HG03378 (cell line): ENCODE data around the gene SMARCAD1.

Experiments
- ATAC-seq: cut with Tn5 transposase; IDR thresholded peaks from one replicate; pipeline ENCODE4 v1.9.1; 2021; ENCODE audit warnings: mild to moderate bottlenecking, moderate library complexity; ENCODE audit not compliant: unreplicated experiment

Gene SMARCAD1, protein sequence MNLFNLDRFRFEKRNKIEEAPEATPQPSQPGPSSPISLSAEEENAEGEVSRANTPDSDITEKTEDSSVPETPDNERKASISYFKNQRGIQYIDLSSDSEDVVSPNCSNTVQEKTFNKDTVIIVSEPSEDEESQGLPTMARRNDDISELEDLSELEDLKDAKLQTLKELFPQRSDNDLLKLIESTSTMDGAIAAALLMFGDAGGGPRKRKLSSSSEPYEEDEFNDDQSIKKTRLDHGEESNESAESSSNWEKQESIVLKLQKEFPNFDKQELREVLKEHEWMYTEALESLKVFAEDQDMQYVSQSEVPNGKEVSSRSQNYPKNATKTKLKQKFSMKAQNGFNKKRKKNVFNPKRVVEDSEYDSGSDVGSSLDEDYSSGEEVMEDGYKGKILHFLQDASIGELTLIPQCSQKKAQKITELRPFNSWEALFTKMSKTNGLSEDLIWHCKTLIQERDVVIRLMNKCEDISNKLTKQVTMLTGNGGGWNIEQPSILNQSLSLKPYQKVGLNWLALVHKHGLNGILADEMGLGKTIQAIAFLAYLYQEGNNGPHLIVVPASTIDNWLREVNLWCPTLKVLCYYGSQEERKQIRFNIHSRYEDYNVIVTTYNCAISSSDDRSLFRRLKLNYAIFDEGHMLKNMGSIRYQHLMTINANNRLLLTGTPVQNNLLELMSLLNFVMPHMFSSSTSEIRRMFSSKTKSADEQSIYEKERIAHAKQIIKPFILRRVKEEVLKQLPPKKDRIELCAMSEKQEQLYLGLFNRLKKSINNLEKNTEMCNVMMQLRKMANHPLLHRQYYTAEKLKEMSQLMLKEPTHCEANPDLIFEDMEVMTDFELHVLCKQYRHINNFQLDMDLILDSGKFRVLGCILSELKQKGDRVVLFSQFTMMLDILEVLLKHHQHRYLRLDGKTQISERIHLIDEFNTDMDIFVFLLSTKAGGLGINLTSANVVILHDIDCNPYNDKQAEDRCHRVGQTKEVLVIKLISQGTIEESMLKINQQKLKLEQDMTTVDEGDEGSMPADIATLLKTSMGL

DNA sequence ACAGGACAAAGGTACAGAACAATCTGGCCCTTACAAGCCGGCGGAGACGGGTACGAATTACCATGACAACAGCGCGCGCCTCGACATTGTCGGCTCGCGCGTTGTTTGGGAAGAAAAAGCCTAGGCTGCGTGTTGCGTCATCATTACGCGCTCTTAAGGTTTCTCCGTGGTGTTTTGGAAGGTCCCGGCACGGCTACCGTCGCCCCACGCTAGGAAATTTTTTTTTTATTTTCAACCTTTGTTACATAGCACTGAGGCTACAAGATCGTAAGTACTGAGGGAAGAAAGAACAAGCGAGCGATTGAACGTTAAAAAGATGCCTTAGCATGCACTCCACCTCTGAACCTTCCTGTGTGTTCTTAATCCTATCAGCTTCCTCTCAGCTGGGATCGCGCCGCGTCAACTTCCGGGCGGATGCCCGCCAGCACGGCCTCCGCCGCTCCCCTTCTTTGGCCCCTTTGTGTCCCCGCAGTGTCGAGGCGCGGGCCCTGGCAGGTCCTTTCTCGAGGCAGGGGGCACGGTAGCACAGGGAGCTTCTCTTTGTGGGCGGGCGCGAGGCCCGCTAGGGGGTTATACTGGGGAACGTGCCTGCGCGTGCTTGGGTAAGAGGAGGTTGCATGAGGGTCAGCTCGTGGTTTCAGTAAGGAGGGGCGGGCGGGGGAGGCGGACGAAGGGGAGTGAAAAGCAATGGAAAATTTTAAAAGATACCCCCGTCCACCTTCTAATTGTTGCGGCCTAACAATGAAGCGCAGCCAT lies at the start of gene SMARCAD1:
Gene SMARCAD1 (plus strand): TSS at position 397 of the 756 bp plus-strand sequence. CDS start 530 bp downstream, outside the sequence.
- ATAC-seq: peak; percentile 94

DNA sequence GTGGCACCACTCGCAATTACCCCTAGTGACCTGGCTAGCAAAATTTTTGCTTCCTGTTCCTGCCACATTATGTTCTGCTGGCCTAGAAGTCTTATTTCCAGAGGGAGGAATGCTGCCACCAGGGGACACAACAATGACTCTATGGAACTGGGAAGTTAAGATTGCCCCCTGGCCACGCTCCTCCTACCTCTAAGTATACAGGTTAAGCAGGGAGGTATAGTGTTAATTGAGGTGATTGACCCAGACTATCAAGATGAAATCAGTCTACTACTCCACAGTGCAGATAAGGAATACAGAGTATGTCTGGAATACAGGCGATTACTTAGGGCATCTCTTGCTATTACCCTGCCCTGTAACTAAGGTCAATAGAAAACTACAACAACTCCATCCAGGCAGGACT lies 48.8 kb upstream of the SMARCAD1 start:
- no peak for ATAC-seq

DNA sequence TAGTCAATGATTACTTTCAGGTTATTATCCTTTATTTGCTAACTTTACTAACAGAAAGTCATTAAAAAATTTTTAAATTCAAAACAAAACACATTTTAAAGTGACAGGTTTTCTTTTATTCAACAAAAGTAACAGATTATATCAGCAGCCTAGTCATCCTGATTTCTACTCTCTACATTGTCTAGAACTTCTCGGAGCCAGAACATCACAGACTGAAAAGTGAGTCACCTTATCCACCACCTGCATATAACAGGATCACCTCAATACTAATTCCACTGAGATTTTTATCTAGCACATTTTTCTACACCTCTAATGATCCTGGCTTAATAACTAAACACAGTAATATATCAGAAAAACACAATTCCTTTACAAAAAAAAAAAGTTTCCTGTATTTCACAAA lies 47.9 kb upstream of the SMARCAD1 start:
- ATAC-seq: no peak

DNA sequence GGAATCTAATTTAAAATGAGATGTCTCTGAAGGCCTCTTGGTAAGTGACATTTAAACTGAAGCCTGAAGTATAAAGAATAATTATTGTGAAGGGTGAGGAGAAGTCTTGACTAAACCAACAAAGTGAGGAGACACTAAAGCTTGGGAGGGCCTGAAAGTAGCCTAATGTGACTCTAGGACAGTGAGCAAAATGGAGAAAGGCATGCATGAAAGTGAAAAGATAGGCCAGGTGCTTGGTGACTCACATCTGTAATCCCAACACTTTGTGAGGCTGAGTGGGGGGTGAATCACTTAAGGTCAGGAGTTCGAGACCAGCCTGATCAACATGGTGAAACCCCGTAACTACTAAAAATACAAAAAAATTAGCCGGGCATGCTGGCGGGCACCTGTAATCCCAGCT lies 46.9 kb upstream of the SMARCAD1 start:
- ATAC-seq: peak; percentile 72

DNA sequence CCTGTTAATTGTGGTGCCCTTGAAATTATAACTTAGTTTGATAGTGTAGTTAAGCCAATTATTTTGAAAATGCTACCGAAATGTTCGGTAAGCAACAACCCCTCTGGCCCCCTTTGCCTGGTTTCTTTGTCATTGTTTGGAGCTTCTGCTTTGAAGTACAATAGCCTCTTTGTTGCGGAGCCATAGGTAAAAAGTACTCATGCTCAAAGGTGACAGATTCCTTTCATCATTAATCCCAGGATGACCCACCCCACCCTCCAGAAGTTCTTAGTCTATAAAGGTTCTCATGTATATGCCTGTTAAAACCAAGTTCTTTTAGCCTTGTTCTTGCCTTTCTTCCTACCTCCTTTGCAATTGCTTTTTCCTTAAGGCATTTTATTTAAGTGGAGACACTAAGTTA lies 42.4 kb upstream of the SMARCAD1 start:
- no peak for ATAC-seq

DNA sequence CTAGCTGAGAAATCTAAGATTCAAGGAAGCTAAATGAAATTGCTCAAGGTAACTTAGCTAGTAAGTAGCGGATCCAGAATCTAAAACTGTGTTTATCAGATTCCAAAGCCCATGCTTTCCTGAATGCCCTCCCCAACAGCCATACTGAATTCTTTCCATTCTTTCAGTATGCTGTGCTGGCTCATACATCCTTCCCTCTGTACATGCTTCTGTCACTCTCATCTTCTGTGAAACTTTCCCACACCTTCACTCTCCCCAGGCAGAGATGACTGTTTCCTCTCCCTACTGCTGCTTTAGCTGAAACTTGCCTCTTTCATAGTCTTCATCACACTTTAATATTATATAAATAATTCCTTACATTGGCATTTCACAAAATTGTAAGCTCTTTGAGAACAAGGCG lies 39.3 kb upstream of the SMARCAD1 start:
- ATAC-seq: no peak

DNA sequence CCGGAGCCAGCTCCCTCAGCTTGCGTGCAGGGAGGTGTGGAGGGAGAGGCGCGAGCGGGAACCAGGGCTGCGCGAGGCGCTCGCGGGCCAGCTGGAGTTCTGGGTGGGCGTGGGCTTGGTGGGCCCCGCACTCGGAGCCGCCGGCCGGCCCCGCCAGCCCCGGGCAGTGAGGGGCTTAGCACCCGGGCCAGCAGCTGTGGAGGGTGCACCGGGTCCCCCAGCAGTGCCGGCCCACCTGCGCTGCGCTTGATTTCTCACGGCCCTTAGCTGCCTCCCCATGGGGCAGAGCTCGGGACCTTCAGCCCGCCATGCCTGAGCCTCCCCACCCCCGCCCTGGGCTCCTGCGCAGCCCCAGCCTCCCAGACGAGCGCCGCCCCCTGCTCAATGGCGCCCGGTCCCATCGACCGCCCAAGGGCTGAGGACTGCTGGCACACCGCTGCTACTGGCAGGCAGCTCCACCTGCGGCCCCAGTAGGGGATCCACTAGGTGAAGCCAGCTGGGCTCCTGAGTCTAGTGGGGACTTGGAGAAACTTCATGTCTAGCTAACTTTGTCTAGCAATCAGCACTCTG lies 37.8 kb upstream of the SMARCAD1 start:
- ATAC-seq: no peak

DNA sequence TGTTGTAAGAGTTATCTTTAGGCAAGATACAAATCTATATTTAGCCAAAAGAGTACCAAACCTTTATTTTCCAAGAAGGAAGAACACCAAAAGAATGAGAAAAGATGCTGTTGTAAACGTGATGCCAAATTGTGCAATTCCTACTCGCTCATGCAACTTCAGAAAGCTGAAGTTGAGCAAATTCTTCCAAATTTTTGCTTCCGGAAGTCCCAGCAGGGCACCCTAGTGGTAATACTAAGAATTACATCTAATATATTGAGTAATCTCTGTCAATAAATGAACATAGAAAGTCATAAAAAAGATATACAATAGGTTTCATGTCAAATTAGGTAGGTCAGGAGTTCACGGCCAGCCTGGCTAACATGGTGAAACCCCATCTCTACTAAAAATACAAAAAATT lies 36.0 kb upstream of the SMARCAD1 start:
- ATAC-seq: no peak

DNA sequence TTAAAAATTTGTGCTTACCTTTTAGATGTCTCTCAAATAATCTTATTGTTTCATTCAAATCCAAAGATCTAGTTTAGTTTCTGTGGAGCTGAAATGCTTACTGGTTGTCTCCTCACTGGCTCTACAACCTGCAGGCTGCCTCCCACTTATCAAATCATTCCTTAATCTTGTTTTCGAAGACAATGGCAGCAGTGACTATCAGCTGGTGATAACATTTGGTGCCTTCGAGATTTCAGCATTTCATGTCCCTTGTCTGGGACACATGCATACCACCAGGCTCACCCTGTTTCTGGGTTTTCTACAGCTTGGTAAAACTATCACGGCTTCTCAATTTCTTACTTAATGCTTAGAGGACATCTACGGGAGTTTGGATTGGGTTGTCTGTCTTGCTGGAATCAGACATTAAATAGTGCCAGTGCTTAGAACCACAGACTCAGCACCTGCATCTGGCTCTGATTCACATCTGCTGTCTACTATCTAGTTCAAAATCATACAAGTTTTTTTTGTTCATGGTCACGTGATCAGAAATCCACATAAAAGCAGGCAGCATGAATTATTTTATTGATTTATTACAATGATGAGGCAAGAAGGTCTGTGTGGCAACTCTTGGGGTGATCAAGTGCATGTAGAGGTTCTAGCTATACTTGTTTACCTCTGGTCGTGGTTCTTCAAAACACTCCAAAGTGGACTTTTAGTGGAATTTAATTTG lies 32.0 kb upstream of the SMARCAD1 start:
- ATAC-seq: no peak

DNA sequence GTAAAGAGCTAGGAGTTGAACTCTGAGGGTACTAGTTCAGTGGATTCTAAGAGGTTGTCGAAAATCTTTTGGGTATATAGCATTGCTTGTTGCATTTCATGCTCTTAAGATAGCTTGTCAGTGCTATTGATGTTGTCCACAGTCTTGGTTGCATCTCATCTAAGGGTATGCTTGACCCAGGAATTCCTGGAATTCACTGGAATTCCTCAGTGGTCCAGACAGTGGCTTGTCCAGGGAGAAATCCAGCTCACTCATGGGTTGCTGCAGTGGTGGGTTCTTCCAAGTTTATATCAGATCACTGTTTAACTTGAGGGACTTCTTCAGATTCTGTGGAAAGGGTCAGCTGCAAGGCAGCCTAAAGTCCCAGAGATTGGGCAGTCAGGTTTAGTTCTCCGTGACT lies 29.8 kb upstream of the SMARCAD1 start:
- no peak for ATAC-seq

DNA sequence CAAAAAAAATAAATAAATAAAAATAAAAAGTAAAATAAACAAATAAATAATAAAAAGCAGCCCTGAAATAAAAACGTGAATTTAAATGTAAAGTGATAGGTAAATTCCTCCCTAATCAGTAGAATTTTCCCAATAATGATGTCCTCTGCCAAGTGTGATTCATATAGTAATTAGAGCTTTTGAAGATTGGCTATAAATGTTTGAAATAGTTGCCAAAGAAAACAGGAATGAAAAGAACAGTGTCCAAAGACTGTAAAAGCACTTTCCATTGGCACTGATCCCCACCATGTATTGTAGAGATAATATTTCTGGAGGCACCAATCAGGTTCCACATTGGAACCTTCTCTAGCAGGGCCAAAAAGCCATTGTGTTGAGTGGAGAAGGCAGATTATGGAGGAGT lies 25.9 kb upstream of the SMARCAD1 start:
- ATAC-seq: no peak

DNA sequence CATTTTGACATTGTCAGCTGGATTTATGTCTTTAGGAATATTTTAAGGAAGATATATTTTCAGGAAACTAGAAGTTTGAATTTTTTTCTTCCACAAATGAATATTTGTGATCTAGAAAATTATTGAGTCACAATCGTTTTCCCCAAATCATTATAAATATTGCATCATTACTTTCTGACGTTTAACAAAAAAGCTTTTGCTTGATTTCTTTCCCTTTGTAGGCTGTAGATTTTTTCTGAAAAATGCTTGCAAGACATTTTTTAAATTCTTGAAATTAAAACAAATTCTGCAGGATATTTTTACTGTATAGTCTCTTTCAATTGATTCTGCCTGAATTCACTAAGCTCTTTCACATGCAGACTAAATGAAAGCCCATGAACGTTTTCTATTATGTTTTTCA lies 4.9 kb upstream of the SMARCAD1 start:
- ATAC-seq: no peak

DNA sequence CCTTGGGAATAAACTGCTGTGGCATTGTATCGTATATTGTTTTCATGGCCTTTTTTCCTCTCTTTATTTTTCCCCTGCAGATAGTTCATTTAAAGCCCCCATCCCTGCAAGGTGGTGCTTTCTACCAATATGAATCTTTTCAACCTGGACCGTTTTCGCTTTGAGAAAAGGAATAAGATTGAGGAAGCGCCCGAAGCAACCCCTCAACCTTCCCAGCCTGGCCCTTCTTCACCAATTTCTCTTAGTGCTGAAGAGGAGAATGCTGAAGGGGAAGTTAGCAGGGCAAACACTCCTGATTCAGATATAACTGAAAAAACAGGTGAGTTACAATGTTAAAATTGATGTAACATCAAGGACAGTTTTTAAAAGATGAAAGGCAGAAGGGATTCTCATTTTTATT lies 601 bp downstream of the SMARCAD1 start:
- no peak for ATAC-seq

DNA sequence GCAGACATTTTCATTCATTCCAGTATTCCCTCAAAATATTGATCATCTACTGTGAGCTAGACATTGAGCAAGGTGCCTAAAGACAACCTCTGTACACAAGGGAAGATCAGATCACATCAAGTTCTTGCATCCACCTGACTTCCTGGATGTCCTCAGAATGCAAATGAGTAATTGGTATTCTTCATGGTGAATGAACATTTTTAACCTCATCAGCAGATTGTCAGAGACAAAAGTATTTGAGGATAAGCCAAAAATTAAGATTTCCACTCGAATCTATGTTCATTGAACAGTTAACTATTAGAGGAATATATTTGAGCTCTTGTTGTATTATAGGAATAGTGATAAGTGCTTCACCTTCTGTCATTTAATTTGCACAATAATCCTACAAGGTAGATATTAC lies 1.3 kb downstream of the SMARCAD1 start:
- no peak for ATAC-seq

DNA sequence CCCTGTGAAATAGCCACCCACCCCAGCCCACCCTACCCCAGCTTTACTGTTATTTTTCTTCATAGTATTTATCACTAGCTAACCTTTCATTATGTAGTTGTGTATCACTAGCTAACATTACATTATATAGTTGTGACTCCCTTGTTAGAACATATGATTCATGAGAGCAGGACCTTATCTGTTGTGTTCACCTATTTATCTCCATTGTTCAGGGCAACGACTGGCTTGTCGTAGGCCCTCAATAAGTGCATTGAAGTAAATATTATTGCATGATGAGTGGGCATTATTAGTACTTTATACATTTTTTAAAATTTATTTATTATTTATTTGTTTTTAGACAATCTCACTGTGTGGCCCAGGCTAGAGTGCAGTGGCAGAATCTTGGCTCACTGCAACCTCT lies 4.2 kb downstream of the SMARCAD1 start:
- ATAC-seq: no peak

DNA sequence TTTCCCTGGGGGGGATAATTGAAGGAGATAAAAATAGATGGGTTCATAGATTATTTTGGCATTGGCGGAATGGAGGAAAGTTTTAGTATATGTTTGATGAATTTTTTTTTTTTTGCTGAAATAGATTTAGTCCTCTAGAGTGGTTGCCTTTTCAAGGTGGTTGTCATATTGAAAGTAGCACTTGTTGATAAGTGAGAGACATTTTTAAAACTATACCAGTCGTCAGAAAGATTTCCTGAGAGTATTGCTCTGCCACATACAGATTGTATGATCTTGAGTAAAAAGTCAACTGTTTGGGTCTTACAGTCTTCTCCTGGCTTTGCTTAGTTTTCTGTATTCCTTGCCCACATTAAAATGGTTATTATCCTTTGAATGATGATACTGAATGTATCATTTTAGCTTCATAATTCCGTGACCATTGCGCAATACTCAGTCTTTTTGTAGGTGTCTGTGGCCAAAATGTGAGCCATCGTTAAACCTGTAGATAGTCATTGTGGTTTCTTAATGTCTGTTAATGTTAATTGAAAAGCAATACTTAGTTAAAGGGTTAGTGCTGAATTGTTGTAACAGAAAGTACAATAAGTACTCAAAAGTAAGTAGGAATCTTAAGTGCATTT lies 7.1 kb downstream of the SMARCAD1 start:
- ATAC-seq: no peak

DNA sequence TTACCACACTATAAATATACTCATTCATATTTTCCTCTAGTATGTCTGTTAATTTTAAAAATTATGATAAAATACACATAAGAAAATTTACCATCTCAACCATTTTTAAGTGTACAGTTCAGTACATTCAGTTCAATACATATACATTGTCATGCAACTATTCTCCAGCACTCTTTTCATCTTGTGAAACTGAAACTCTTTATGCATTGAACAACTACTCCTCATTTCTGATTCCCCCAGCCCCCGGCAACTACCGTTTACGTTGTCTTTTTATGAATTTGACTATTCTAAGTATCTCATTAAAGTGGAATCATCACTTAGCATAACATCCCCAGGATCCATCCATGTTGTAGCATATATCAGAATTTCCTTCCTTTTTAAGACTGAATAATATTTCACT lies 8.7 kb downstream of the SMARCAD1 start:
- ATAC-seq: no peak

DNA sequence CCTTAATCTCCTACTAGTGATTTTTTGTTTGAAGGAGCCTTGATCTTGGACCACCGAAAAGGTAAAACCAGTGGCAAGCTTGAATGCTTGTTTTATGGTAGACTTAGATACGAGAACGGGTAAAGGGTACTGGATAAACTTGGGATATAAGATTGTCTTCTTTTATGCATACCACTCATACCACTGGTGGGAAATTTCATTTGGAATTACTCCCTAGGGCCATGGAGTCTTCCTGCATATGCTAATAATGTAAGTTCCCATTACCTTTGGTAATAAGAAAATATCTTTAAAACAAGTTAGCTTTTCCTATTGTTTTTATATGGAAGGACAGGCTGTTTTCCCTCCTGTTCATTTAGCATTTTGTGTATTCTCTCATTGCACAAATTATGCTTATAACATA lies 11.7 kb downstream of the SMARCAD1 start:
- ATAC-seq: no peak

DNA sequence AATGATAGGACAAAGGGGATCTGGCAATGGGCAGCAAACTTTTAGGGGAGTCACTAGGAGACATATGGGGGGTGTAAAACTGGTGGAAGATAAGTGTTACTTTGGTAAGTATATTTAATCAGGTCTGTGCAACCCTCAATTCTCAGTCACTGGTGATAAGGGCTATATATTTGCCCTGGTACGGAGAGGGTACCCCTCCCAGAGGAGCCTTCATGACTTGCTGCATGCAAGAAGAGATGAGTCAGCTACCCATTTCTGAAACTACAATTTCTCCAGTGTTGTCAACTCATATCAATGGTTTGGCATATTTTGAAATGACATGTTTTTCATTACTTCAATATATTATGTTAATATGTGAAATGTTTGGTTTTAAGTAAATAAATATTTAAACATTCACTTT lies 14.3 kb downstream of the SMARCAD1 start:
- ATAC-seq: no peak

DNA sequence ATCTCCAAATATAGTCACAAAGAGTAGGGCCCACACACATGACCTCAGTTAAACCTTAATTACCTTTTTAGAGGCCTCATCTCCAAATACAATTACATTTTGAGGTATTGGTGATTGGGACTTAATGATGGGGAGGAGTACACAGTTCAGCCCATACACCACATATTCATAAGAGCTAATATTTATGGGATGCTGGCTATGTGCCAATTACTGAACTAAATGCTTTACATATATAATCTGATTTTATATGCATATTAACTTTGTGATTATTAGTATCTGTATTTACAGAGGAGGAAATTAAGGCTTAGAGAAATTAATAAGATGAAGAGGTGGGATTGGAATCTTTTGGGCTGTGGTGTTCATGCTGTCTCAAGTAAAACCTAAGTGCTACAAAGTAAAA lies 17.8 kb downstream of the SMARCAD1 start:
- no peak for ATAC-seq
